A375 (cell line): ENCODE measurements around the gene SNX4. TPM values are rescaled to one million over a fixed set of nuclear protein-coding genes. Genes with fewer than 3 reads are reported as not detected.

ENCODE experiments used
- small RNA-seq: library from RNA; depleted of rRNA; stranded (forward); fragments of <200 nt; gene quantifications from one replicate; pipeline ENCODE3, GENCODE V24; 2014
- total RNA-seq: library from RNA; depleted of rRNA; stranded (reverse); fragments of >200 nt; shearing (Covaris generic); gene quantifications from 2 replicates; pipeline ENCODE4 v1.2.3, GENCODE V29; 2014; rRNA removed

SNX4 gene
- 37.2 and 40.1 TPM in 2 replicates for total RNA-seq

DNA sequence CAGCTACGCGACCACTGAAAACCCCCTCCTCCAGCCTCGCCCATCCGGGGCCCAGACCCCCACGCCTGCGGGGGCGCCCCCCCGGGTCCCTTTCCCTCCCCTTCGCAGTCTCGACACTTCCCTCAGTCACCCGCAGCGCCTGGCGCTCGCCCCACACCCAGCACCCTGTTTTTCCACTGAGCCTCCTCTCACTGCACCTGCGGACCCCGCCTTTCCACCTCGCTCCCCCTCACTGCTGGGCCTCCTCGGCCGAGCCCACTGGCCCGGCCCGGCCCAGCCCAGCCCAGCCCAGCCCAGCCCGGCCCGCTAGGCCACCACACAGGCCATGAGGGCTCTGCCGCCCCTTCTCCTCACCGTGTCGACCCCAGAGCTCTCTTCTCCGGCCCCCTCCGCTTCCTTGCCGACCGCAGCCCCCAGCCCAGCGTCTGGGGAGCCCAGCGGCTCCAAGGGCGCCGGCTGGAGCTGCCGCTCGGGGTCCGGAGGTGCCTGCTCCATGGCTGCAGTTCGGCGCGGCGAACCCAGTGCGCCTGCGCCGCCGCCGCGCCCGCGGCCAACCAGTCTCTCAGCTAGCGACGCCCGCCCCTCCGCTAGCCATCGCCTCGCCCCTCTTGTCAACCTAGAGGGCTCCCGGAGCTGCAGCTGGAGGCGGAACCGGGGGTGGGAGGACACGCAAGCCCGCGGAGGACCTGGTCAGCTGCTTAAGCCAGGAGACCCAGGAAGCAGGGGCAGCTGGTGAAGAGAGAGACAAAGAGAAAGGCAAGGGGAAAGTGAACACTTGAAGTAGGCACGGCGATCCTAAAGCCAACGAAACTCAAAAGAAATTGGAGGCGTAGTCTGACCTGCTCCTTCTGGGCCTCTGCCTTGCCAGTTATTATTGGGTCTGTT lies at the start of gene SNX4:
SNX4 (minus strand) TSS at position 525 of the 885 bp plus-strand sequence; CDS start at position 495, 30 bp downstream.

Small RNA genes within 50 kb of the gene (small RNA-seq; reads per million reads assigned to genes)
- gene RF00019 = not detected

Other genes with a start within 250 kb of the SNX4 start
- gene ZNF148, start 144.9 kb downstream of the SNX4 start, total RNA-seq = 17.2 and 21.3 TPM in 2 replicates
- gene OSBPL11, start 75.3 kb upstream of the SNX4 start, total RNA-seq = 6.1 and 7.7 TPM in 2 replicates